T-helper 1 cell treated with Interleukin-12 subunit alpha and Interleukin-12 subunit beta and Interleukin-4 antibody, amounts not matched to agents 30 μg/mL and 1 μg/mL, for 36 hours (primary cell): ENCODE measurements around the gene RGS13.
"Not testable (repeated sequence)": the region's sequence is repeated elsewhere in the genome, so short reads cannot be mapped to it uniquely, and the experiment has no call there.

Source experiments
- H3K27ac Mint-ChIP-seq: one replicate; pipeline ENCODE4 v1.8.0; 2021; ENCODE audit warnings: mild to moderate bottlenecking, mixed read lengths
- H3K27me3 Mint-ChIP-seq: one replicate; pipeline ENCODE4 v1.8.0; 2021; ENCODE audit warnings: low read depth, mixed read lengths
- H3K36me3 Mint-ChIP-seq: one replicate; pipeline ENCODE4 v1.8.0; 2021; ENCODE audit warnings: low read depth, mixed read lengths
- H3K4me1 Mint-ChIP-seq: one replicate; pipeline ENCODE4 v1.8.0; 2021; ENCODE audit warnings: low read depth, mixed read lengths
- H3K4me3 Mint-ChIP-seq: one replicate; pipeline ENCODE4 v1.8.0; 2021; ENCODE audit warnings: mild to moderate bottlenecking, moderate library complexity, mixed read lengths
- H3K9me3 Mint-ChIP-seq: one replicate; pipeline ENCODE4 v1.8.0; 2021; ENCODE audit warnings: mixed read lengths

RGS13 gene

GRCh38 chr1:192682335-192682734 is 46.4 kb downstream of the RGS13 start:
- Mint-ChIP-seq H3K9me3 (no peaks in the 10 kb centered on the region), H3K36me3 (no peaks in the 10 kb centered on the region), H3K27ac (no peak overlapping the region), H3K4me3 (no peak overlapping the region), H3K27me3 (no peaks in the 10 kb centered on the region), H3K4me1 (no peaks in the 10 kb centered on the region)

- H3K4me1 Mint-ChIP-seq, H3K36me3 Mint-ChIP-seq, H3K27me3 Mint-ChIP-seq, H3K4me3 Mint-ChIP-seq, H3K27ac Mint-ChIP-seq, H3K9me3 Mint-ChIP-seq: not testable (repeated sequence)
Observed at GRCh38 chr1:192683081-192683480, 47.1 kb downstream of the RGS13 start.

DNA sequence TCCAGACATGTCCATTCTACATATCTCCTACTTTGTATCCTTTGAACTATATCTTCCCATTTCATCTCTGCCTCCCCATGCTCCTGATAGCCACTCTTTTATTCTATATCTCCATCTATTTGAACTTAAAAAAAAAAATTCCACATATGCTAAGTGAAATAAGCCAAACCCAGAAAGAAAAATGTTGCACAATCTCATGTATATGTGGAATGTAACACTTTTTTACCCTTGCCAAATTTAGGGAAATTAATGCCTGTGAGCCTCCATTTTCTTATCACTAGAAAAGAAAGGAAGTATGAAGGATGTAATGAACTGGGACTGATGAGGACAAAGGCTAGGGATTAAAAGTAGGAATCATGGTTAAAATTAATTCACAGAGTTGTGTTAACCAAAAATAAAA is 53.5 kb downstream of the RGS13 start:
- Mint-ChIP-seq H3K4me1 (no peaks in the 10 kb centered on the region), H3K9me3 (no peaks in the 10 kb centered on the region), H3K4me3 (no peak overlapping the region), H3K27me3 (no peaks in the 10 kb centered on the region), H3K36me3 (no peaks in the 10 kb centered on the region), H3K27ac (no peak overlapping the region)

DNA sequence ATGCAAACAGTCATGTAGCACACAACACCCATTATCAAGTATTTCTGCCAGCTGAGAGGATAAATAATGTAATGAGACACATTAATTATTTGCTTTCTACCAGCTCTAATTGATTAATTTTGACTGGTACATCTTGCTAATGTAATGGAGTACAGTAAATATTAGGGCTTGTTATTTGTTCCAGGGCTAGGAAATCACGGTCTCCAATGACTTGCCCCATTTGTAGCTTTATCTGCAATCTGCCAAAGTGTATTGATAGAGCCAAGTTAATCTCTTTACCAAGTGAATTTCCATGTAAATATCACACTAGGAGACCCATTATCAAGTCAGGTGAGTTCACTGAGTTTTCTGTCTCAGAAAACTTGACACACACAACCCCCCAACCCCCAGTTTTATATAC is 55.1 kb downstream of the RGS13 start:
- Mint-ChIP-seq H3K27me3 (no peaks in the 10 kb centered on the region), H3K36me3 (no peaks in the 10 kb centered on the region), H3K4me1 (no peaks in the 10 kb centered on the region), H3K9me3 (no peaks in the 10 kb centered on the region), H3K27ac (no peak overlapping the region), H3K4me3 (no peak overlapping the region)

DNA sequence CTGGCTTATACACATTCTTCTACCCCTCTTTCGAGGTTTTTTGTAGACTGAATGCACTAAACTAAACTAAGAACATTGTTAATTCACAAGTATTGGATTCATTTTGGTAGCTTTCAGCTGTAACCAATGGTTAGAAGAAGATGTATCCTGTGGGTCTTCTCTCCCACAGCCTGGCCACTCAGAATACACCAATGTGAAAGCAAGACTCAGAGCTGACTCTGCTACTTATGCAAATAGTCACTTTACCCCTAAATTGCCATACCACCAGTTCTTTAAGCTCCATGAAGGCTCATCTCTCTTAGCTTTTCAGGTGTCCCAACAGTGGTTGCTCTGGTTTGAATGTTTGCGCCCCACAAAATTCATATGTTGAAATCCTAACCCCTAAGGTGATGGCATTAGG is 60.1 kb downstream of the RGS13 start:
- H3K4me1 Mint-ChIP-seq: no peaks in the 10 kb centered on the region
- no peaks in the 10 kb centered on the region for H3K27me3 Mint-ChIP-seq

GRCh38 chr1:192697771-192698170 is 61.8 kb downstream of the RGS13 start:
- no peaks in the 10 kb centered on the region for H3K9me3 Mint-ChIP-seq
- H3K36me3 Mint-ChIP-seq: no peaks in the 10 kb centered on the region
- H3K4me1 Mint-ChIP-seq: no peaks in the 10 kb centered on the region
- no peak overlapping the region for H3K4me3 Mint-ChIP-seq
- H3K27me3 Mint-ChIP-seq: no peaks in the 10 kb centered on the region
- H3K27ac Mint-ChIP-seq: no peak overlapping the region

More for the DNA sequence above, 60.1 kb downstream of the RGS13 start:
- H3K36me3 Mint-ChIP-seq: no peaks in the 10 kb centered on the region
- no peak overlapping the region for H3K4me3 Mint-ChIP-seq
- H3K27ac Mint-ChIP-seq: no peak overlapping the region
- no peaks in the 10 kb centered on the region for H3K9me3 Mint-ChIP-seq

DNA sequence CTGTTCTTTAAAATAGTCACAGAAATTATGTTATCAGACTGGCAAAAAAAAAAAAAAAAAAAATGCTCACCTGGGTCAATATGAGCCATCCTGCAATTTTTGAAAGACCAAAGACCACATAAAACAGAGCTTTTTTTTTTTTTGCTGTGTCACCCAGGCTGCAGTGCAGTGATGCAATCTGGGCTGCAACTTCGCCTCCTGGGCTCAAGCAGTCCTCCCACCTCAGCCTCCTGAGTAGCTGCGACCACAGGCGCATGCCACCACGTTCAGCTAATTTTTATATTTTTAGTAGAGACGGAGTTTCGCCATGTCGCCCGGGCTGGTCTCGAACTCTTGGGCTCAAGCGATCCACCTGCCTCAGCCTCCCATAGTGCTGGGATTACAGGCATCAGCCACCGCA is 62.8 kb downstream of the RGS13 start:
- Mint-ChIP-seq H3K36me3 (no peaks in the 10 kb centered on the region), H3K27ac (no peak overlapping the region), H3K4me1 (no peaks in the 10 kb centered on the region)

DNA sequence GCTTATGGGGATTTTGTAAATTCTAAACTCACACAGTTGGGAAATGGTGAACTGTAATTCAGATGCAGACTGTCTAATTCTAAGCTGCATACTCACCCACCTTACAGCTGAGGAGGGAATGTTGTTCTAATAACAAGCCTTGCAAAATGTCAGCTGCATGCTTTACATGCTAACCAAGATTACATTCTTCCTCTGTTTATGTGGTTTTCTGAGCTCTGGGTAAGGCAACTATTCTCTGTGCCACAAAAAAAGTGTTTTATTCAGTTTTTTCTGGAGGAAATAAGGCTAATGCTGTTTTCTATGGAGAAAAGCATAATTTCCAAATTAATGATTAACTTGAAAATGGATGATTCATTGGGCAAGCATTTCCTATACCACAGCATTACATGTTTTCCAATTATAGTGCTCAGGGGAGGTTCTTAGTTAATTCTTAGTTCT is 64.9 kb downstream of the RGS13 start:
- no peaks in the 10 kb centered on the region for H3K27me3 Mint-ChIP-seq
- no peaks in the 10 kb centered on the region for H3K4me1 Mint-ChIP-seq
- H3K27ac Mint-ChIP-seq: no peak overlapping the region
- H3K4me3 Mint-ChIP-seq: no peak overlapping the region
- H3K9me3 Mint-ChIP-seq: no peaks in the 10 kb centered on the region
- no peaks in the 10 kb centered on the region for H3K36me3 Mint-ChIP-seq

More for the DNA sequence above, 62.8 kb downstream of the RGS13 start:
- Mint-ChIP-seq H3K4me3 (no peak overlapping the region), H3K27me3 (no peaks in the 10 kb centered on the region), H3K9me3 (no peaks in the 10 kb centered on the region)

GRCh38 chr1:192702212-192702902 is 66.4 kb downstream of the RGS13 start:
- no peak overlapping the region for H3K27ac Mint-ChIP-seq
- no peaks in the 10 kb centered on the region for H3K27me3 Mint-ChIP-seq
- no peak overlapping the region for H3K4me3 Mint-ChIP-seq
- H3K9me3 Mint-ChIP-seq: no peaks in the 10 kb centered on the region
- no peaks in the 10 kb centered on the region for H3K4me1 Mint-ChIP-seq
- no peaks in the 10 kb centered on the region for H3K36me3 Mint-ChIP-seq

DNA sequence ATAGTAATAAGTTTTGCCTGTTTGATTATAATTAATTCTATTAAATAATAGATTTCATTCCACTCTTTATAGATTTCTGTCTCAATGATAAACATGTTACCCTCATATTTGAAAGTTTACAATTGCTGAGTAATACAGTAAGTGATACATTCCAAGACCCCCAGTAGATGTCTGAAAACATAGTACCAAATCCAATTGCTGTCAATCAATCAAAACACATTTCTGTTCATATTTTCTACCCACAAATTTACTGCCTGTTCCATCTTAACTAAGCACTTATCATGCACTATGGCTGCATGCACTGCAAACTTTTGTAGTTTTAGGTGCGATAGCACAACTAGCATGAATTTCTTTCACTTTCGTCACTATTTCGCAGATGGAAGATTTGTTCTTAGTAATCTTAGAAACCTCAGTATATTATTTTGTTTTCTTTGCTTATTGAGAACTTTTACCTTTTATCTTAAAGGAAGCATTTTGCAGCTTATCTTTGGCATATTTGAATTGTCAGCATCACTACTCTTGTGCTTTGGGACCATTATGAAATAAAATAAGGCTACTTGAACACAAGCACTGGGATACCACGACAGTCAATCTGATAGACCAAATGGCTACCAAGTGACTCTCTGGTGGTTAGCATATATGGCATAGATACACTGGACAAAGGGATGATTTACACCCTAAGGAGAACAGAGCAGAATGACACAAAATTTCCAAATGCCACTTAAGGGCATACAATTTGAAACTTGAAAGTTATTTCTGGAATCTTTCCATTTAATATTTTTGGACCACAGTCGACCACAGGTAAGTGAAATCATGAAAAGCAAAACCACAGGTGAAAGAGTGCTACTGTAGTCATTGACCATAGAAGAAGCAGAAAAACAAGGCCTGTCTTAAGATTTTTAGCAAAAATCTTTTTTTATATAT is 67.6 kb downstream of the RGS13 start:
- no peak overlapping the region for H3K27ac Mint-ChIP-seq
- H3K27me3 Mint-ChIP-seq: no peaks in the 10 kb centered on the region
- H3K36me3 Mint-ChIP-seq: no peaks in the 10 kb centered on the region
- H3K4me3 Mint-ChIP-seq: no peak overlapping the region
- H3K4me1 Mint-ChIP-seq: no peaks in the 10 kb centered on the region
- H3K9me3 Mint-ChIP-seq: no peaks in the 10 kb centered on the region

GRCh38 chr1:192705510-192705909 is 69.6 kb downstream of the RGS13 start:
- Mint-ChIP-seq H3K4me1 (no peaks in the 10 kb centered on the region), H3K9me3 (no peaks in the 10 kb centered on the region), H3K4me3 (no peak overlapping the region), H3K36me3 (no peaks in the 10 kb centered on the region), H3K27me3 (no peaks in the 10 kb centered on the region), H3K27ac (no peak overlapping the region)

DNA sequence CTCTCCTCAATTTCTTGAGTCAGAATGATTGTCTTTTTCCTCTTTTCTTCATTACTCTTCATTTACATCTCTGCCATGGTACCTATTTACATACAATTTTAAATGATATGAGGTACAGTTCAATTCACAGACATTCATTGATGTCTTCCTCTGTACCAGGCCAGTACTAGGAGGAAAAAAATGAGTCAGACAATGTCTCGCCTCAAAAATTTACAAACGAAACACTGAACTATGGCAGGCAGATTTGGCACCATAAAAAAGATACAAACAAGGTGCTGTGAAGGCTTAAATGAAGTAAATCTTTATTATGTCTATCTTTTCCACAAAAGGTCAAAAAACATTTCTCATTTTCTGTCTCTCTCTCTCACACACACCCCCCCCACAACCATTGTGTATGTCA is 71.0 kb downstream of the RGS13 start:
- H3K4me1 Mint-ChIP-seq: no peaks in the 10 kb centered on the region
- H3K27ac Mint-ChIP-seq: no peak overlapping the region
- H3K36me3 Mint-ChIP-seq: no peaks in the 10 kb centered on the region
- no peak overlapping the region for H3K4me3 Mint-ChIP-seq
- no peaks in the 10 kb centered on the region for H3K9me3 Mint-ChIP-seq
- no peaks in the 10 kb centered on the region for H3K27me3 Mint-ChIP-seq

- Mint-ChIP-seq H3K4me1 (no peaks in the 10 kb centered on the region), H3K9me3 (no peaks in the 10 kb centered on the region), H3K27ac (no peak overlapping the region), H3K36me3 (no peaks in the 10 kb centered on the region), H3K27me3 (no peaks in the 10 kb centered on the region), H3K4me3 (no peak overlapping the region)
Observed at GRCh38 chr1:192707978-192708547, 72.1 kb downstream of the RGS13 start.

DNA sequence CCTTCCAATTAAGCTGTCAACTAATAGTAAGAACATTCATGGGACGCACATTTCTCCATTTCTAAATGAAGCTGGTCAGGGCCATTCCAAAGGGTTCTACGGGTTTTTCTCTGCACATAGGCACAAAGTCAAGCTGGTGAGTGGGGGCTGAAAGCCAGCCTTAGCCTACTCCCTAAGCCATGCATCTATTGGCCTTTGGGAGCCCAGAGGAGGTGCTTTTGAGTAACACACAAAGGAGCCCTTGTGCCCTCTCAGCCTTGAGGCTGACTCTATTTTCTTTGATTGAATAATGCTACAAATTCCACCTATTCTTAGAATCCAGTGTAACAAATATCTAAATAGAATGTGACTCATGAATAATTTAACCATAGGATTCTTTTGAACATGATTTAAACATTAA is 73.6 kb downstream of the RGS13 start:
- Mint-ChIP-seq H3K27me3 (no peaks in the 10 kb centered on the region), H3K27ac (no peak overlapping the region), H3K9me3 (no peaks in the 10 kb centered on the region), H3K4me1 (no peaks in the 10 kb centered on the region), H3K36me3 (no peaks in the 10 kb centered on the region), H3K4me3 (no peak overlapping the region)
